Measurements from ENCODE around the gene GNG7.

GRCh38 chr19:2589441-2589840 lies 113.1 kb downstream of the GNG7 start:
- no peak for TF ChIP-seq CTCF (IDR thresholded peaks at IDR 0.05; ENCODE audit: low read depth, low read length, poor library complexity, severe bottlenecking)
- TF ChIP-seq EZH2phosphoT487 (IDR thresholded peaks at IDR 0.05; ENCODE audit: borderline replicate concordance, low read length), result no peak

Data from DOHH2 (cell line).